Activated naive CD8-positive, alpha-beta T cell treated with anti-CD3 and anti-CD28 coated beads, Interleukin-2, amount 50 U/mL, for 16 hours (primary cell): ENCODE data around the gene CAPN1.

Experiments
- DNase-seq: peaks from one replicate; pipeline ENCODE4 v3.0.0-alpha.2; 2020; ENCODE audit warnings: low read depth, low spot score

Gene CAPN1

DNA sequence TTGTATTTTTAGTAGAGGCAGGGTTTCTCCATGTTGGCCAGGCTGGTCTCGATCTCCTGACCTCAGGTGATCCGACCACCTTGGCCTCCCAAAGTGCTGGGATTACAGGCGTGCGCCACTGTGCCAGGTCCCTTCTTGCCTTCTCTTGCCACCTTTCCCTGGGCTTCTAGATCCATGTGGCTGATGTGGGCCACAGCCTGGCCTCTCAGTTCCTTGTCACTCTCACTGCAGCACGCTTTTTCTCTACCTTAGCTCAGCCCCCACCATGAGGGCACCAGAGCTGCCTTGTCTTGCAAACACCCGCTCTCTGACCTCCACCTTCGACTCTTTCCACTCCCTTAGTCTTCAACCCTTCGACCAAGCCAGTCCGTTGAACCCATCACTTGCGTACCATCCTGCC, 7.5 kb downstream of the CAPN1 start:
- no peak for DNase-seq

DNA sequence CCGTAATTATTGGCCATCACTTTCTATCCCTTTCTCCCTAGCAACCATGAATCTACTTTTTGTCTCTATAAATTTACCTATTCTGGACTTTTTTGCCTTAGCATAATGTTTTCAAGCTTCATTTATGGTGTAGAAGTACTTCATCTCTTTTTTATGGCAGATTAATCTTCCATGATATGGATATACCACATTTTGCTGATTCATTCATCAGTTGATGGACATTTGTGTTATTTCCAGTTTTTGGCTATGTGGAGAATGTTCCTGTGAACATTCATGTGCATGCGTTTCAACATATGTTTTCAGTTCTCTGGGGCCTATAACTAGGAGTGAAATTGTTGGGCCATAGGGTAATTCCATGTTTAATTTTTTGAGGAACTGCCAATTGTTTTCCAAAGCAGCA, 12.8 kb downstream of the CAPN1 start:
- DNase-seq: no peak

DNA sequence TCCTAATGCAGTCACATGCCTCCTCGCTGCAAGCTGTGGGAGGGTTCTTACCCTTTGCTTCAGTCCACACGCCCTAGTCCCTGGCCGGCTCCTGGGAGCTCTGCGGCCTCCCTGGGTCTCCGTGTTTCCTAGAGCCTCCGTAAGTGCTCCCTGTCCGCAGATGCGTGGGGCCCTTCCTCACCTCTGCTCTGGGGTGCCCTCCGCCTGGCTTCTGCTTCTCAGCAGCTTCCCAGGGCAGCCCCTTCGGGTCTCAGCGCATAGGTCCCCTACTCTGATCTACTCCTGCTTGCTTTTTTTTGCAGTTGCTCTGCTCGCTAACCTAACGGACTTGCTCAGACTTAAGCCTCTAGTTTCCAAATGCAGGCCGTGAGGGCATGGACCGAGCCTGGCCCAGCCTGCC, 22.4 kb downstream of the CAPN1 start:
- no peak for DNase-seq

GRCh38 chr11:65204646-65205601, 23.2 kb downstream of the CAPN1 start:
- DNase-seq: no peak

GRCh38 chr11:65205602-65205967, 23.9 kb downstream of the CAPN1 start:
- no peak for DNase-seq

DNA sequence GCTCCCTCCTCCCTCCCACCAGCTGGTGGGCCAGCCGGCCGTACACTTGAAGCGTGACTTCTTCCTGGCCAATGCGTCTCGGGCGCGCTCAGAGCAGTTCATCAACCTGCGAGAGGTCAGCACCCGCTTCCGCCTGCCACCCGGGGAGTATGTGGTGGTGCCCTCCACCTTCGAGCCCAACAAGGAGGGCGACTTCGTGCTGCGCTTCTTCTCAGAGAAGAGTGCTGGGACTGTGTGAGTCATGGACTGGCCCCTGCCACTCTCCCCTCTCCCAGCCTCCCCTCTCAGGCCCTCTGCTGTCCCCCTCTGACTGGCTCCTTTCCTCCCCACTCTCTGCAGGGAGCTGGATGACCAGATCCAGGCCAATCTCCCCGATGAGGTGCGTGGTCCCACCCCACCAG, 24.7 kb downstream of the CAPN1 start:
- no peak for DNase-seq

GRCh38 chr11:65206901-65207300, 25.2 kb downstream of the CAPN1 start:
- DNase-seq: no peak

- no peak for DNase-seq
Measured at GRCh38 chr11:65207918-65208784, 26.4 kb downstream of the CAPN1 start.

DNA sequence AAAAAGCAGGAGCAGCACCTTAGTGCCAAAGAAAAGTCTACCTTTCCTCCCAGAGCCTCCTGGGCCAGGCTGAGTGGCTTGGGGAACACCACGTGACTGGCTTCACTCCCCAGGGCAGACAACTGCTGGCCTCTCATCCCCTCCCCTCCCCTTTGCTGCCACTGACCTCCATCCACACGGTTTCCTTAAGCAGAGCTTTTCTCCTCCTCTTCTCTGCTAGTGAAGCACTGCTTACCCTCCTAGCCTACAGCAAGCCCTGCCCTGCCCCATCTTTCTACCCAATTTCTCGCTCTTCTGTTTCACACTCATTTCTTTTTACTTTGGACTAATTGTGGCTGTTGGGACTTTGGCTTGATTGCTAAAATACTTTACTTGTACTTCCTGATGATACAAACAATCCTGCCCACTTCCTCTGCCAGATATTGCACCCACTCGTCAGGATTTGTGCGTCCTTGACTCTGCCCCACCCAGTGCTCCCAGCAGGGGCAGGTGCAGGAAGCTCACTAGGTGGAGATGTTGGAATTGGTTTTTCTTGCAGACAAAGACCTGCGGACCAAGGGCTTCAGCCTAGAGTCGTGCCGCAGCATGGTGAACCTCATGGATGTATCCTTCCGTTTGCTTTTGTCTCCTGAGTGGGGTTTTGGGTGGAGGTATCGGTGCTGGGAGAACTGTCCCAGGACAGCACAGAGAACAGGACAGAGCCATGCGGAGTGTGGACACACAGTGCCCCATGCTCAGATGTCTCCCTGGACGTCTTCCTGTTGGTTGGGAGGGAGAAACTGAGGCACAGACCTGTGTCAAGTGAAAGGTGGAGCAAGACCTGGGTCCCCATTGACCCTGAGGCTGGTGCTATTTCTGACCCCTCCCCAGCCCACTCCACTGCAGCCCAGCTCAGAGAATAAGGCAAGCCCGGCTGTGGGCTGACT, 27.3 kb downstream of the CAPN1 start:
- no peak for DNase-seq

GRCh38 chr11:65209711-65210360, 28.1 kb downstream of the CAPN1 start:
- no peak for DNase-seq

- no peak for DNase-seq
Measured at GRCh38 chr11:65210361-65210731, 28.6 kb downstream of the CAPN1 start.

GRCh38 chr11:65210748-65211147, 29.0 kb downstream of the CAPN1 start:
- no peak for DNase-seq

GRCh38 chr11:65211293-65212105, 29.8 kb downstream of the CAPN1 start:
- DNase-seq: no peak

DNA sequence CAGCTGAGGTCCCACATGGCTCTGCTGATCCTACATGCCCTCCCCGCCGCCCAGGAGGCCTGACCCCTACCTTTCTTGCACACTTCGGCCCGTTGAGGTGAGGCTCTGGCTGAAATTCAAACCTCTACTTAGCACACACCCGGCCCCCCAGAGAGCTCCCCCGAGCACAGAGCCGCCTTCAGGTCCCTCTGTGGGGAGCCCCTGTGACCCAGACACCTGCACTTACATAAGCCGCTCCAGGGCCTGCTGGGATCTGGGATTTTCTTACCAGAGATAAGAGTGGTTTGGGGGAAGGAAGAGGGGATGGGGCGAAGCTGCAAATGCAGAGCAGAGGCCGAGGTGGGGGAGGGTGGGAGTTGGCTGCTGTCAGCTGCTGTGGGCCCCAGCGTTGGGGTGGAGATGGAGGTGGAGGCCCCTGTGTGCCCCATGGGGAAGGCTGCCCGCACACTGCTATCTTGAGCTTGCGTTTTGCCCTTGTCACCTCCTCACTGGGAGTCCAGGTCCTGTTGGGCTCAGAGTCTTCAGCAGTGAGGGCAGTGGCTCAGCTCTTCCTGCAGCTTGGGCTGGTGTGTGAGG, 30.6 kb downstream of the CAPN1 start:
- DNase-seq: no peak

DNA sequence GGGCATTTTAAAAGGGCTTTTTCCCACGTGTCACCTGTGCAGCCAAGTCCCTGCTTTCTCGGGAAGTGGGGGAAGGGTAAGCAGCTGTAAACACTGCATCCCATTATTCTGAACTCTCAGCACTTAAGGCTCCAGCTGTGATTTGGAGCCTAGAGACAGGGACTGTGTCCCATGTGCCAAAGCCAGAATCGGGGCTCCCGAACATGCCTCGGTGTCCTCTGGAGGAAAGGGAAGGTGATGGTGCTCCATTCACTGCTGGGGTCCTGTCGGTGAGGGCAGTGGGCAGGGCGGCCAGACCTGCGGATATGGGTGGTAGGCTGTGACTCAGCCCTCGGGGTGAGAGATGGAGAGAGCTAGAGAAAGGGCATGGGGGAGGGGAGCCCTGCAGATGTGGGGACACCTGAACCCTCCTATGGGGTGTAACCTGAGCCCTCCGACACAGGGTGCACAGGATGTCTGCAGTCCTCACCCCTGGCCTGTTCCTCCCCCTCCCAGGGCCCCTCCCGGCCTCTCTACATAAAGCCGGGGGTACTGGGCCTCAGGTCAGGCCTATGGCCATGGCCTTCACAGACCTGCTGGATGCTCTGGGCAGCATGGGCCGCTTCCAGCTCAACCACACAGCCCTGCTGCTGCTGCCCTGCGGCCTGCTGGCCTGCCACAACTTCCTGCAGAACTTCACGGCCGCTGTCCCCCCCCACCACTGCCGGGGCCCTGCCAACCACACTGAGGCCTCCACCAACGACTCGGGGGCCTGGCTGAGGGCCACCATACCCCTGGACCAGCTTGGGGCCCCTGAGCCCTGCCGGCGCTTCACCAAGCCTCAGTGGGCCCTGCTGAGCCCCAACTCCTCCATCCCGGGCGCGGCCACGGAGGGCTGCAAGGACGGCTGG, 31.8 kb downstream of the CAPN1 start:
- DNase-seq: no peak

DNA sequence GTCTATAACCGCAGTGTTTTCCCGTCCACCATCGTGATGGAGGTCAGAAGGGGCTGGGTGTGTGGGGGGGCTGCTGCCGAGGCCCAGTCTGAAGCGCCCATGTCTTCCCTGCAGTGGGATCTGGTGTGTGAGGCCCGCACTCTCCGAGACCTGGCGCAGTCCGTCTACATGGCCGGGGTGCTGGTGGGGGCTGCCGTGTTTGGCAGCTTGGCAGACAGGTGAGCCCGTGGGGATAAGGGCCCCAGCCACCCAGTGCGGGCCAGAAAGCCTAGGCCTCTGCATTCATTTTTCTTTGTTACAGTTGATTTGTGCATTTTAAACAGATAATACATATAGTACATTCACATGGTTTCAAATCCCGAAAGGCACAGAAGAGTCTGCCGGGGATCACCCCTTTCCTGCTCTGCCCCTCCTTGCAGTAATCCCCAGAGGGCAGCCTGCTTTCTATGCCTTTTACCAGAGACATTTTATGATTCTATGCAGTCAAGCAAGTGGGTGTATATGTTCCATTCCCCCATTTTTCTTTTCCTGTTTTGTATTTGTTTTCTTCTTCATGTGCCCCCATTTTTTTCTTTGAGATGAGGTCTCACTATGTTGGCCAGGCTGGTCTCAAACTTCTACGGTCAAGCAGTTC, 32.6 kb downstream of the CAPN1 start:
- DNase-seq: no peak

- DNase-seq: no peak
Measured at GRCh38 chr11:65215441-65216076, 33.8 kb downstream of the CAPN1 start.

DNA sequence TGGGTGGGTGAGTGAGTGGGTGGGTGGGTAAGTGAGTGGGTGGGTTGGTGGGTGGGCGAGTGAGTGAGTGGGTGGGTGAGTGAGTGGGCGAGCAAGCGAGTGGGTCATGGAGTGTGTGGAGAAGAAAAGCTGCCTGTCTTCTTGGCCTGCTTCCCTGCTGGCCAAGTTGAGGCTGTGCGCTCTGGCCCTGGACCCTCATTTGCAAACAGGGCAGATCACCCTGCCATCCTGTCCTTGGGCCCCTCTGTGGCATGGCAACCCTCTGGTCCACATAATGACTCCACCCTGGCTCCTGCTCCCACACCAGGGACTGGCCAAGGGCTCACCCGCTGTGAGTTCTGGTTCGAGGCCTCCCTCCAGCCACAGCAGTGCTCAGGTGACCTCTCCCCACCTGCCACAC, 35.1 kb downstream of the CAPN1 start:
- no peak for DNase-seq
